HepG2 (cell line): Measurements from ENCODE around the gene MEF2A. TPM values are rescaled to one million over a fixed set of nuclear protein-coding genes. Genes with fewer than 3 reads are reported as not detected.
A peak's percentile ranks its signal among the peaks of the same experiment; 100 is the strongest.

Experiments used
- AHDC1 ChIP-seq: sonication (generic); formaldehyde crosslinking; IDR thresholded peaks from 2 replicates; pipeline ENCODE4 v1.5.1; 2020; ENCODE audit warnings: mild to moderate bottlenecking, missing genetic modification reagents, borderline replicate concordance
- MIXL1 ChIP-seq: IDR thresholded peaks from 2 replicates; pipeline ENCODE4 v1.6.1; 2016
- NFAT5 ChIP-seq: sonication (generic); formaldehyde crosslinking; IDR thresholded peaks from 2 replicates; pipeline ENCODE4 v1.4.0; 2020; ENCODE audit warnings: missing genetic modification reagents
- PAXIP1 ChIP-seq: sonication (generic); formaldehyde crosslinking; conservative IDR thresholded peaks from 2 replicates; pipeline ENCODE4 v1.4.0; 2020; ENCODE audit warnings: mild to moderate bottlenecking, missing genetic modification reagents, moderate library complexity
- TBL1XR1 ChIP-seq: fragments of 150-350 bp; IDR thresholded peaks from 2 replicates; pipeline ENCODE4 v1.6.1; 2014; ENCODE audit warnings: borderline replicate concordance, low read length; ENCODE audit not compliant: partially characterized antibody
- ZNF3 ChIP-seq: IDR thresholded peaks from 2 replicates; pipeline ENCODE4 v1.7.0; 2017; ENCODE audit warnings: inconsistent platforms
- ZNF687 ChIP-seq: sonication (generic); formaldehyde crosslinking; IDR thresholded peaks from 2 replicates; pipeline ENCODE4 v1.5.1; 2020; ENCODE audit warnings: mild to moderate bottlenecking, missing genetic modification reagents, moderate library complexity
- polyA plus RNA-seq, 8 experiments: library from polyadenylated mRNA; depleted of rRNA in 3 of 8; stranded (reverse) in 7 of 8; unstranded in 1 of 8; fragments of >200 nt; fragmentation: Illumina TruSeq in 4 of 8; extraction: Trizol in 4 of 8; gene quantifications; 2 replicates each; pipeline versions ENCODE4 v1.2.1 to v1.2.3, GENCODE V29; 2011 to 2016; ENCODE audit warnings: low read depth in 4 of 8, missing spikeins in 1 of 8, mixed read lengths in 1 of 8; ENCODE audit not compliant: insufficient read depth in 1 of 8
- total RNA-seq, 5 experiments: library from RNA; depleted of rRNA; stranded (reverse); fragments of >200 nt; fragmentation: Illumina TruSeq; extraction: Trizol; gene quantifications; 2 replicates each; pipeline ENCODE4 v1.2.3, GENCODE V29; 2016; ENCODE audit warnings: low read depth in 1 of 5

The MEF2A gene
- total and polyA plus RNA-seq, 2 of the 13 experiments (the other 11 are each of a cell fraction or from before 2014, with no cell fraction given), result 15.2 to 24.4 TPM

GRCh38 chr15:99628374-99629001 lies 62.7 kb downstream of the MEF2A start (continued):
- TF ChIP-seq PAXIP1 (CRISPR knock-in tag) (peak; percentile 64), ZNF3 (no peak), AHDC1 (CRISPR knock-in tag) (peak; percentile 71; the same call in 1 of the 2 replicates), ZNF687 (CRISPR knock-in tag) (no peak), NFAT5 (CRISPR knock-in tag) (no peak), MIXL1 (CRISPR knock-in tag) (0 out of 2 replicates have a peak, but pooled peaks have one; percentile 26), TBL1XR1 (no peak)
